Omental fat pad (tissue), 4 donors: ENCODE measurements around the gene RFX7. TPM values are rescaled to one million over a fixed set of nuclear protein-coding genes. Genes with fewer than 3 reads are reported as not detected.

Source experiments
- ATAC-seq: fragments of 150-250 bp; one replicate; pipeline ENCODE4 v1.9.1; 2016; ENCODE audit warnings: mild to moderate bottlenecking, moderate library complexity; ENCODE audit not compliant: low FRiP score
- DNase-seq: peaks from one replicate; pipeline ENCODE4 v3.0.0-alpha.2; 2019; ENCODE audit warnings: low spot score
- total RNA-seq, 4 donors: library from RNA; depleted of rRNA; stranded (reverse); fragments of >200 nt; gene quantifications; one replicate each; pipeline ENCODE4 v1.1.0, GENCODE V29; 2016
- TF ChIP-seq, protein P1 (sequence below), 3 donors: fragments of 450-650 bp; IDR thresholded peaks; one replicate each; pipeline ENCODE4 v1.5.1; 2016 to 2017; ENCODE audit warnings: antibody characterized with exemption in 3 of 3, mild to moderate bottlenecking in 3 of 3, moderate library complexity in 2 of 3

Gene RFX7
- total RNA-seq, 4 donors from 2014 or later = 5.3 to 12.9 (median 7.7) TPM

DNA sequence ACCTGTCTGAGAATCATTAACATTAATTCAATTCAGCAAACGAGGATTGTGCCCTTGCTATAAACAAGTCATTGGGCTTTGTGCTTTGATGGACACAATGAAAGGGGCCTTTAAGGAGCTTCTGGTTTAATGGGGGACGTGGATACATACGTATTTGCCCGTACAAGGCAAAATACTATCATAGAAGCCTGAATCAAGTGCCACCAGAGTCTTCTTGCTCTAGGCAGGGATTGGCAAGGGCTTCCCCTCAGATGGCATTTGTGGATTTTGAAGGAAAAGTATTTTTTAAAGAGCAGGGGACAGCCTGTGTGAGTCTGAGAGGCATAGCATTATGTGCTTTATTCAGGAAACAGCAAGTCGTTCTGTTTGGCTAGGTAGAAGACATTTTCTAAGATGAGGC is 166.6 kb downstream of the RFX7 start:
- TF ChIP-seq, protein P1, sequence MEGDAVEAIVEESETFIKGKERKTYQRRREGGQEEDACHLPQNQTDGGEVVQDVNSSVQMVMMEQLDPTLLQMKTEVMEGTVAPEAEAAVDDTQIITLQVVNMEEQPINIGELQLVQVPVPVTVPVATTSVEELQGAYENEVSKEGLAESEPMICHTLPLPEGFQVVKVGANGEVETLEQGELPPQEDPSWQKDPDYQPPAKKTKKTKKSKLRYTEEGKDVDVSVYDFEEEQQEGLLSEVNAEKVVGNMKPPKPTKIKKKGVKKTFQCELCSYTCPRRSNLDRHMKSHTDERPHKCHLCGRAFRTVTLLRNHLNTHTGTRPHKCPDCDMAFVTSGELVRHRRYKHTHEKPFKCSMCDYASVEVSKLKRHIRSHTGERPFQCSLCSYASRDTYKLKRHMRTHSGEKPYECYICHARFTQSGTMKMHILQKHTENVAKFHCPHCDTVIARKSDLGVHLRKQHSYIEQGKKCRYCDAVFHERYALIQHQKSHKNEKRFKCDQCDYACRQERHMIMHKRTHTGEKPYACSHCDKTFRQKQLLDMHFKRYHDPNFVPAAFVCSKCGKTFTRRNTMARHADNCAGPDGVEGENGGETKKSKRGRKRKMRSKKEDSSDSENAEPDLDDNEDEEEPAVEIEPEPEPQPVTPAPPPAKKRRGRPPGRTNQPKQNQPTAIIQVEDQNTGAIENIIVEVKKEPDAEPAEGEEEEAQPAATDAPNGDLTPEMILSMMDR (IDR thresholded peaks at IDR 0.05) = no peak
- no peak for ATAC-seq
- no peak for DNase-seq

GRCh38 chr15:56076640-56077039 is 167.0 kb downstream of the RFX7 start:
- TF ChIP-seq, protein P1 (IDR thresholded peaks at IDR 0.05) = no peak
- no peak for ATAC-seq
- DNase-seq = no peak

DNA sequence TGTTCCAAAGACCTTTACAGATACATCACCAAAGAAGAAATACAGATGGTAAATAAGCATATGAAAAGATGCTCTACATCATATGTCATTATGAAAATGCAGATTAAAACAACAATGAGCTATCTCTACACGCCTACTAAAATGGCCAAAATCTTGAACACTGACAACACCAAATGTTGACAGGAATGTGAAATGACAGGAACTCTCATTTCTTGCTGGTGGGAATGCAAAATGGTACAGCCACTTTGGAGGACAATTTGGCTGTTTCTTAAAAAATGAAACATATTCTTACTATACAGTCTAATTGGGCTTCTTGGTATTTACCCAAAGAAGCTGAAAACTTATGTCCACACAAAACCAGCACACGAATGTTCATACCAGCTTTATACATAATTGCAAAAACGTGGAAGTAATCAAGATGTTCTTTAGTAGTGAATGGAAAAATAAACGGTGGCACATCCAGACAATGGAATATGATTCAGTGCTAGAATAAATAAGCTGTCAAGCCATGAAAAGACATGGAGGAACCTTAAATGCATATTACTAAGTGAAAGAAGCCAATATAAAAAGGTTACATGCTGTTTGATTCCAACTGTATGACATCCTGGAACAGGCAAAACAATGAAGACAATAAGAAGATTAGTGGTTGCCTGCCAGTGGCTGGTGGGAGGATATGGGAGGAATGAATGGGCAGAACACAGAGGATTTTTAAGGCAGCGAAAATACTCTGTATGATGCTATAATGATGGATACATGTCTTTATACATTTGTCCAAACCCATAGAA is 169.0 kb downstream of the RFX7 start:
- TF ChIP-seq, protein P1 (IDR thresholded peaks at IDR 0.05) = no peak
- DNase-seq = no peak
- no peak for ATAC-seq

- no peak for ATAC-seq
- TF ChIP-seq, protein P1 (IDR thresholded peaks at IDR 0.05) = no peak
- DNase-seq = no peak
Observed at GRCh38 chr15:56064152-56064551, 179.5 kb downstream of the RFX7 start.

DNA sequence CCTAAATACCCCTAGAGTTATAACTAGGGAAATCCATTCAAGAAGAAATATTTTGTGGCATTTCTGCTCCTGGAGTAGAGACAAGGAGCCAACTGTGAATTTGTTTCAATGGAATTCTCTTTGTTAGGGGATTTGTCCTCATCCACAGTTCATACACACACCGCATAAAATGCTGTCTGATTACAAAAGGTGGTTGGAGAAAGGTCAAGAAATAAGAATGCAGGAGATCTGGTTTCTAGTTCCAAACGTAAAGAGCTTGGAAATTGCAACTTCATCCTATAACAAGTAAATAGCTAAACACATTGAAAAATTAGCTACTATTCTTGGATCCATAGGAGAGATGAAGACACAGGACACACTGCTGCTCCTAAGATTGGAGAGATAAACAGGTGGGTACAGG is 184.0 kb downstream of the RFX7 start:
- ATAC-seq (no peak), DNase-seq (no peak)
- TF ChIP-seq, protein P1 (IDR thresholded peaks at IDR 0.05) = no peak

- TF ChIP-seq, protein P1 (IDR thresholded peaks at IDR 0.05) = no peak
- no peak for DNase-seq
- no peak for ATAC-seq
Observed at GRCh38 chr15:56058986-56059385, 184.7 kb downstream of the RFX7 start.

DNA sequence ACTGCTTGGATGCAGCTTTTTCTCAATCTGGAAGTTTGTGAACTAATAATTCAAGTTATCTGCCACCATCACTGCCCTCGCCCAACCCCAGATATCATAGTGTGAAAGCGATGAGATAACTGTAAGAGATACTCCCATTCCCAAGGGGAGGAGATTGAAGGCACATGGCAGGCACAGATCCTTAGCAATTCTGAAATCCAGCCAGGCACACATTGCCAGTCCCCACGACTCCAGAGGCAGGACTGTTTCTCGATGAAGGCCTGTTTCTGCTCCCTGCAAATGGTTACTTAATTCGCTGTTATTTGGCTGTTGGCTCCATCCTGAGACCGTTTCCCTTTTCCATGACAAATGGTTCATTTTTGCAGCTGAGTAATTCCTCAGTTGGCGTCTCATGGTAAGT is 187.1 kb downstream of the RFX7 start:
- TF ChIP-seq, protein P1 (IDR thresholded peaks at IDR 0.05) = no peak
- DNase-seq (no peak), ATAC-seq (no peak)
